Upper lobe of left lung (tissue), 6 donors: Measurements from ENCODE around the gene SLC26A8. TPM values are rescaled to one million over a fixed set of nuclear protein-coding genes. Genes with fewer than 3 reads are reported as not detected.
A peak's percentile ranks its signal among the peaks of the same experiment; 100 is the strongest.
"Not testable (repeated sequence)": the region's sequence is repeated elsewhere in the genome, so short reads cannot be mapped to it uniquely, and the experiment has no call there.

Experiments
- ATAC-seq, 2 donors: fragments of 200-7000 bp; cut with Tn5 transposase; one replicate each; pipeline ENCODE4 v1.9.1; 2022; ENCODE audit warnings: mild to moderate bottlenecking in 2 of 2, moderate library complexity in 2 of 2; ENCODE audit not compliant: low FRiP score in 2 of 2
- DNase-seq, 2 donors: peaks; one replicate each; pipeline ENCODE4 v3.0.0-alpha.2; 2019 to 2020
- H3K27ac ChIP-seq, 4 donors: fragments of 200-600 bp; sonication (generic); one replicate each; pipeline ENCODE4 v1.5.1; 2016 to 2019
- H3K27me3 ChIP-seq, 4 donors: fragments of 200-600 bp; sonication (generic); one replicate each; pipeline ENCODE4 v1.5.1; 2017 to 2019
- H3K36me3 ChIP-seq, 4 donors: fragments of 200-600 bp; sonication (generic); one replicate each; pipeline ENCODE4 v1.5.1; 2016 to 2019
- H3K4me1 ChIP-seq, 4 donors: fragments of 200-600 bp; sonication (generic); one replicate each; pipeline ENCODE4 v1.5.1; 2018 to 2019
- H3K4me3 ChIP-seq, 4 donors: fragments of 200-600 bp; sonication (generic); one replicate each; pipeline ENCODE4 v1.5.1; 2017 to 2019; ENCODE audit warnings: mild to moderate bottlenecking in 2 of 4, moderate library complexity in 1 of 4
- H3K9me3 ChIP-seq, 4 donors: fragments of 200-600 bp; sonication (generic); one replicate each; pipeline ENCODE4 v1.5.1; 2018 to 2019
- CTCF ChIP-seq, 6 experiments: fragments of 450-650 bp in 4 of 6; fragments of 200-600 bp in 2 of 6; sonication (generic) in 2 of 6; IDR thresholded peaks; one replicate each; pipeline ENCODE4 v1.5.1; 2016 to 2019; ENCODE audit warnings: antibody characterized with exemption in 6 of 6
- EP300 ChIP-seq, 4 donors: sonication (generic); formaldehyde crosslinking; IDR thresholded peaks; one replicate each; pipeline ENCODE4 v1.5.1; 2017; ENCODE audit warnings: antibody characterized with exemption in 4 of 4, control low read depth in 2 of 4
- POLR2A ChIP-seq, 4 donors: fragments of 450-650 bp; IDR thresholded peaks; one replicate each; pipeline ENCODE4 v1.5.1; 2016 to 2017; ENCODE audit warnings: antibody characterized with exemption in 4 of 4, mild to moderate bottlenecking in 2 of 4
- POLR2AphosphoS5 ChIP-seq, 2 donors: sonication (generic); formaldehyde crosslinking; IDR thresholded peaks; one replicate each; pipeline ENCODE4 v1.5.1; 2017; ENCODE audit warnings: antibody characterized with exemption in 2 of 2
- WGBS, 2 donors: methylation state at CpG; one replicate each; pipeline ENCODE4 v1.1.5; 2017 to 2018; 5-methylcytosine and 5-hydroxymethylcytosine counted together
- total RNA-seq, 6 donors: library from RNA; depleted of rRNA in 4 of 6; stranded (reverse); fragments of >200 nt in 4 of 6; gene quantifications; one replicate each; pipeline versions ENCODE4 v1.1.0 to v1.2.1, GENCODE V29; 2016 to 2021
- donor health status: DM: no; HTN: no; CAD: no; lungs with moderate emphysema.
- donor health status: DM: no; HTN: yes; CAD: no; lungs with severe emphysema.

The SLC26A8 gene
- total RNA-seq, 6 donors from 2014 or later = under 0.01 to 1.5 (median 0.80) TPM

- Histone ChIP-seq H3K36me3 (no peaks in the 10 kb centered on the region), H3K9me3 (no peaks in the 10 kb centered on the region), H3K4me3 (no peak overlapping the region), H3K27me3 (no peaks in the 10 kb centered on the region), H3K27ac (no peak overlapping the region), H3K4me1 (no peaks in the 10 kb centered on the region)
- WGBS, 2 donors = 86 to 93% methylated on average over 1 of the region's 1 CpG
- TF ChIP-seq POLR2A (IDR thresholded peaks at IDR 0.05) = no peak
- no peak for TF ChIP-seq EP300 (IDR thresholded peaks at IDR 0.05)
- TF ChIP-seq POLR2AphosphoS5 (IDR thresholded peaks at IDR 0.05) = no peak
- TF ChIP-seq CTCF (IDR thresholded peaks at IDR 0.05) = no peak
- ATAC-seq (no peak), DNase-seq (no peak)
These were observed 87.6 kb downstream of the SLC26A8 start for GRCh38 chr6:35936681-35937359.

- Histone ChIP-seq H3K27me3 (no peaks in the 10 kb centered on the region), H3K4me3 (no peak overlapping the region), H3K9me3 (no peaks in the 10 kb centered on the region), H3K4me1 (no peaks in the 10 kb centered on the region), H3K27ac (no peak overlapping the region), H3K36me3 (no peaks in the 10 kb centered on the region)
- WGBS, 2 donors = 56 to 69% methylated on average over 5 of the region's 5 CpGs
- TF ChIP-seq EP300 (IDR thresholded peaks at IDR 0.05) = no peak
- no peak for TF ChIP-seq POLR2AphosphoS5 (IDR thresholded peaks at IDR 0.05)
- no peak for TF ChIP-seq POLR2A (IDR thresholded peaks at IDR 0.05)
- TF ChIP-seq CTCF (IDR thresholded peaks at IDR 0.05) = no peak
- DNase-seq (no peak), ATAC-seq (no peak)
These were observed 89.0 kb downstream of the SLC26A8 start for GRCh38 chr6:35935469-35935868.

- Histone ChIP-seq H3K9me3 (no peaks in the 10 kb centered on the region), H3K27ac (no peak overlapping the region), H3K4me3 (no peak overlapping the region), H3K27me3 (no peaks in the 10 kb centered on the region), H3K36me3 (no peaks in the 10 kb centered on the region), H3K4me1 (no peaks in the 10 kb centered on the region)
- ATAC-seq = peak in 1 of 2 donors; percentile 55
- TF ChIP-seq CTCF (IDR thresholded peaks at IDR 0.05) = no peak
- no peak for TF ChIP-seq EP300 (IDR thresholded peaks at IDR 0.05)
- TF ChIP-seq POLR2AphosphoS5 (IDR thresholded peaks at IDR 0.05) = no peak
- no peak for TF ChIP-seq POLR2A (IDR thresholded peaks at IDR 0.05)
- WGBS, 2 donors = 47 to 55% methylated on average over 2 of the region's 2 CpGs
- DNase-seq = peak in 1 of 2 donors; percentile 44
These were observed 90.6 kb downstream of the SLC26A8 start for GRCh38 chr6:35933844-35934243.

GRCh38 chr6:35931873-35932272 lies 92.6 kb downstream of the SLC26A8 start:
- not testable (repeated sequence) for H3K27me3 ChIP-seq, H3K27ac ChIP-seq, ATAC-seq, H3K4me3 ChIP-seq, DNase-seq, H3K36me3 ChIP-seq, H3K9me3 ChIP-seq, H3K4me1 ChIP-seq
- 82 to 94% methylated on average over 9 to 10 of the region's 10 CpGs for WGBS, 2 donors

- Histone ChIP-seq H3K27ac (no peak overlapping the region), H3K4me3 (no peak overlapping the region), H3K36me3 (no peaks in the 10 kb centered on the region), H3K9me3 (no peaks in the 10 kb centered on the region), H3K4me1 (no peaks in the 10 kb centered on the region), H3K27me3 (no peaks in the 10 kb centered on the region)
- WGBS, 2 donors = 80 to 87% methylated on average over 16 to 30 of the region's 30 CpGs
- TF ChIP-seq POLR2A (IDR thresholded peaks at IDR 0.05) (no peak), POLR2AphosphoS5 (IDR thresholded peaks at IDR 0.05) (no peak), CTCF (IDR thresholded peaks at IDR 0.05) (no peak), EP300 (IDR thresholded peaks at IDR 0.05) (no peak)
- DNase-seq (peak in 1 of 2 donors; percentile 74), ATAC-seq (no peak)
These were observed 93.3 kb downstream of the SLC26A8 start for GRCh38 chr6:35931120-35931561.
